Right ventricle myocardium superior (tissue), 1 donor: ENCODE results near the gene ABCD2. TPM values are rescaled to one million over a fixed set of nuclear protein-coding genes. Genes with fewer than 3 reads are reported as not detected.
"Not testable (repeated sequence)": the region's sequence is repeated elsewhere in the genome, so short reads cannot be mapped to it uniquely, and the experiment has no call there.

Experiments
- ATAC-seq: fragments of 200-7000 bp; cut with Tn5 transposase; one replicate; pipeline ENCODE4 v1.9.1; 2020; ENCODE audit warnings: mild to moderate bottlenecking; ENCODE audit not compliant: poor library complexity
- DNase-seq: peaks from one replicate; pipeline ENCODE4 v3.0.0-alpha.2; 2020
- intact Hi-C: fragments of 100-400 bp; cut with DNase I; formaldehyde crosslinking; loops from one replicate; pipeline ENCODE4 v1.11.2; 2022
- total RNA-seq: library from RNA; stranded (reverse); fragmentation: NEBNext Ultra II Directional; extraction: Animal tissue kit (Norgen Biotek cat#: 25700); gene quantifications from one replicate; pipeline ENCODE4 v1.2.1, GENCODE V29; 2021
- donor health status: DM: no; HTN: yes; CAD: no; lungs with severe emphysema.

The ABCD2 gene
- total RNA-seq, 1 donor from 2014 or later = 9.2 TPM

- intact Hi-C loops = no loop called here
- no peak for ATAC-seq
- no peak for DNase-seq
Observed at GRCh38 chr12:39616666-39617065, 2.9 kb downstream of the ABCD2 start.

- intact Hi-C loops = no loop called here
- no peak for DNase-seq
- ATAC-seq = no peak
Observed at GRCh38 chr12:39616251-39616650, 3.4 kb downstream of the ABCD2 start.

GRCh38 chr12:39613525-39613924 is 6.1 kb downstream of the ABCD2 start:
- intact Hi-C loops = no loop called here
- ATAC-seq (no peak), DNase-seq (no peak)

- ATAC-seq = no peak
- no peak for DNase-seq
- intact Hi-C loops = no loop called here
Observed at GRCh38 chr12:39612250-39612649, 7.4 kb downstream of the ABCD2 start.

- intact Hi-C loops = no loop called here
- DNase-seq = no peak
- no peak for ATAC-seq
Observed at GRCh38 chr12:39611818-39612217, 7.8 kb downstream of the ABCD2 start.

GRCh38 chr12:39610436-39611025 is 9.1 kb downstream of the ABCD2 start:
- intact Hi-C loops = no loop called here
- DNase-seq (no peak), ATAC-seq (peak; percentile 71)

- ATAC-seq = no peak
- no peak for DNase-seq
- intact Hi-C loops = no loop called here
Observed at GRCh38 chr12:39606712-39607423, 12.7 kb downstream of the ABCD2 start.

GRCh38 chr12:39605996-39606395 is 13.6 kb downstream of the ABCD2 start:
- ATAC-seq (no peak), DNase-seq (no peak)
- intact Hi-C loops = no loop called here

GRCh38 chr12:39605501-39605900 is 14.1 kb downstream of the ABCD2 start:
- intact Hi-C loops = no loop called here

GRCh38 chr12:39603065-39603464 is 16.5 kb downstream of the ABCD2 start:
- ATAC-seq = no peak
- intact Hi-C loops = no loop called here
- no peak for DNase-seq

More at GRCh38 chr12:39605501-39605900, 14.1 kb downstream of the ABCD2 start:
- ATAC-seq (no peak), DNase-seq (no peak)

GRCh38 chr12:39601951-39602350 is 17.7 kb downstream of the ABCD2 start:
- ATAC-seq, intact Hi-C loops, DNase-seq: not testable (repeated sequence)

- ATAC-seq = no peak
- DNase-seq = no peak
- intact Hi-C loops = loop anchor here (10.0 kb wide), 1 partner anchor 99 kb away; no protein-coding TSS in a partner anchor
Observed at GRCh38 chr12:39595928-39596327, 23.7 kb downstream of the ABCD2 start.

- intact Hi-C loops = loop anchor here (10.0 kb wide), 1 partner anchor 103 kb away; no protein-coding TSS in a partner anchor
- DNase-seq = no peak
- no peak for ATAC-seq
Observed at GRCh38 chr12:39592295-39592694, 27.3 kb downstream of the ABCD2 start.

GRCh38 chr12:39588348-39588747 is 31.3 kb downstream of the ABCD2 start:
- intact Hi-C loops = no loop called here
- no peak for DNase-seq
- no peak for ATAC-seq

- DNase-seq (no peak), ATAC-seq (peak; percentile 80)
- intact Hi-C loops = no loop called here
Observed at GRCh38 chr12:39587225-39587624, 32.4 kb downstream of the ABCD2 start.

GRCh38 chr12:39586816-39587215 is 32.8 kb downstream of the ABCD2 start:
- DNase-seq (no peak), ATAC-seq (no peak)
- intact Hi-C loops = no loop called here

GRCh38 chr12:39581592-39581991 is 38.0 kb downstream of the ABCD2 start:
- ATAC-seq = no peak
- no peak for DNase-seq
- intact Hi-C loops = no loop called here

- DNase-seq = no peak
- intact Hi-C loops = no loop called here
- ATAC-seq = no peak
Observed at GRCh38 chr12:39575498-39575875, 44.1 kb downstream of the ABCD2 start.

- no peak for DNase-seq
- intact Hi-C loops = no loop called here
- ATAC-seq = no peak
Observed at GRCh38 chr12:39574785-39575497, 44.7 kb downstream of the ABCD2 start.

- no peak for DNase-seq
- no peak for ATAC-seq
- intact Hi-C loops = no loop called here
Observed at GRCh38 chr12:39574378-39574777, 45.2 kb downstream of the ABCD2 start.
